Skeletal muscle cell (primary cell): ENCODE results near the gene DPP6.
"Not testable (repeated sequence)": the region's sequence is repeated elsewhere in the genome, so short reads cannot be mapped to it uniquely, and the experiment has no call there.

Experiments
- DNase-seq: peaks from one replicate; pipeline ENCODE4 v3.0.0-alpha.2; 2010; ENCODE audit warnings: low read depth
- H3K4me3 ChIP-seq: 2 replicates; pipeline ENCODE4 v1.5.1; 2011; ENCODE audit warnings: low read depth, mild to moderate bottlenecking, control low read depth, low read length, moderate library complexity

Gene DPP6

DNA sequence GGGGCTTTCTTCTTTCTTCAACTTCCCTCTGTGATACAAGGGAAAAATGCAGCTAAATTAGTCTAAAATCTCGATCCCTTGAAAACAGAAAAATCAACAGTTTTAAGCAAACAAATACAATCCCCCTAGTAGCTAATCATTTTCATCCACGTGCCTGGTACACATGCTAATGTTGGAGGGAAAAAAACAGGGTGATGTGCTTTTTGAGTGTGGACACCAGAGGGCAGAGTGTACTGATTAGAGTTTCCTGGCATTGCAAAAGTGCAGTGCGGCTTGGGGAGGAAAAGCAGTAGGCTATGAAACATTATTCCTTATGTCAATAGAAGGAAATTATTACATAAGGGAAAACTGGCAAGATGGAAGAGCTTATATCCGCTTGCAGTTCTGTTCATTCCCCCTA lies 19.6 kb downstream of the DPP6 start:
- not testable (repeated sequence) for DNase-seq, H3K4me3 ChIP-seq

DNA sequence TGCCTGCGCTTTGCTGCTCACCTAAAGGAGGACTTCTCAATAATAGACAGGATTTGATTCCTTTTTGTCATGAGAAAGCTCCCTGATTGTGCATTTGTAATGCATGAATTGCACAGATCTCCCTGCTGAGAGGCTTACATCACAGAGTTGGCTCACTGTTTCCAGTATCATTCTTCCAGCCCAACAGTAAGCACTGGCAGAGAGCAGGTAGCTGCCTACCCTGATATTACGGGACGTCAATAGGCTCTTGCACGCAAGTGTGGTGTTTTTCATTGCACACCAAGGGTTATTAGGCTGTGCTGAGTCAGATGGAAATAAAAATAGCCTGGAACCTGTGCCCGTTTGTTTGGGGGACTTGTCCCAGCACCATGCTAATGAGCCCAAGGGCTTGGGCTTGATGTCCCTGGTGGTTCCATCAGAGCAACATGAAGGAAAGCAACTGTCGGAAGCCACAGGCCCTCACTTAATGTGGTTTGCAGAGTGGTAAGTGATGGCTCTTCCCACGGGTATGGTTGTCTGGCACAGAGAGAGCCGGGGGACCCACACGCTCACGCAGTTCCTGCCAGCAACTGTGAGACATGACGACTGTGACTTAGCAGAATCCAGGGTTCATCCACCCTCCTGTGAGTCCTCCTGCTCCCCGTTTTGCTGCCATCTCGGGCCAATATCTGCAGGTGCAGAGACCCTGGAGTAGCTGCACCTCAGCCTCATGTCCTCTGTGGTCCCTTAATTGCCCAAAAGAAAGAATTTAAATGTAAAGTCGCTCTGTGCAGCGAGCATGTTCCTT lies 20.4 kb downstream of the DPP6 start:
- DNase-seq, H3K4me3 ChIP-seq: not testable (repeated sequence)

DNA sequence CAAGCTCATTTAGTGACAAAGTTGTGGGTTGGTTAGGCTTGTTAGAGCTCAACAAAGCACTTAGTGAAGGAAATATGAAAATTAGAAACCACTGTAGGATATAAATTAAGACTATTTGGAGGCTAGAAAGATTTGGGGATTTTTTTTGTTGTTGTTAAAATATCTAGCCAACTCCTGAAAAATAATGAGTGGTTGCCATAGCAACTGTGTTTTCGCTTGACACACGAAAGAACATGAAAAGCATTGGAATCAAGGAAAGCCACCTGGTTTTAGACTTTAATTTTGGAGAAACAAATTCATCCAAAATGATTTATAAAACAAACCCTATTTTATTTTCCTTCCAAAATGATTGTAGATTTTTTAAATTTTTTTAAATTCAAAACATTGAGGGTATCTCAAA lies 26.3 kb downstream of the DPP6 start:
- DNase-seq, H3K4me3 ChIP-seq: not testable (repeated sequence)

DNA sequence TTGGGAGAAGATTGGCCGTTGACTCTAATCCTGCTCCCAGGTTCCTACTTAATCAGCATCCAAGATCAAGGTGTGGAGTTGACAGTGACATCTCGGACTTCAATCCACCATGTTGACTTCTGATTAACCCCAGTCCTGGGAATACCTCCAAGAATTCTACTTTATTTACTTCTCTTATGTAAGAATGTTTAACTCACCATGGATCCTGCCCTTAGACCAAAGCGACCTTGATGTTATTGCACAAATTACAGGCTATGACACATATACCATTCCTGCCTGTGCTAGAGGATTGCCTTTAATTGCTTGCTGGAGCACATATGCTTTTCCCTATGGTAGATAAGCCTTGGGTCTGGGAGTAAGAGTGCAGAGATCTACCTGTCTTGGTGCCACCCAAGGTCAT lies 28.1 kb downstream of the DPP6 start:
- DNase-seq, H3K4me3 ChIP-seq: not testable (repeated sequence)

DNA sequence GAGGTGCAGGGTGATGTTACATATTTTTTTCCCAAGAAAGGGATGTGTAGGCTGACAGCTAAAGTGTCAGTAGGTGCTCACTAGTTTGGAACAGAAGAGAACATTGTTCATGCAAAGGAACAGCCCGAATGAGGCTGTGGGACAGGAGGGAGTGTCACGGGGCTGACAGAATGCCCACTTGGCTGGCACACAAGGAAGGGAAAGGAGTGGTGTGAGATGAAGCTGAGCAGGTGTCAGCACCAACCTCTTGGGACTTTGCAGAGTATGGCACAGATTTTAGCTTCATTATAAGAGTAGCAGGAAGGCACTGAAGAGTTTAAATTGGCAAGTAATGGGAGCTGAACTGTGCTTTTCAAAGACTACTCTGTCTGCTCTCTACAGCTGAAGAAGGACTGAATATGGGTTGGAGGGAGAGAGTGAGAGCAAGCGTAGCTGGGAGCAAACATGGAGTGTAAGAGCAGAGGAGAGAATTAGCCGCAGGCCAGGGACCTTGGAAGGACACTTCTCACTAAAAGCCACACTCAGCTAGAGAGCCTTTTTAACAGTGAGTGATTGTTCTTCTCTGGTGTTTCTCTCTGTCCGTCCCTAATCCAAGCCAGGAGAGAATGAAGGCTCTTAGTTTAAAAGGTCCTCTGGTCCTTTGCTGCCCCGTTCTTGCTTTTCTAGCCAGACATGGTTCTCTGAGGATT lies 35.0 kb downstream of the DPP6 start:
- not testable (repeated sequence) for H3K4me3 ChIP-seq, DNase-seq

DNA sequence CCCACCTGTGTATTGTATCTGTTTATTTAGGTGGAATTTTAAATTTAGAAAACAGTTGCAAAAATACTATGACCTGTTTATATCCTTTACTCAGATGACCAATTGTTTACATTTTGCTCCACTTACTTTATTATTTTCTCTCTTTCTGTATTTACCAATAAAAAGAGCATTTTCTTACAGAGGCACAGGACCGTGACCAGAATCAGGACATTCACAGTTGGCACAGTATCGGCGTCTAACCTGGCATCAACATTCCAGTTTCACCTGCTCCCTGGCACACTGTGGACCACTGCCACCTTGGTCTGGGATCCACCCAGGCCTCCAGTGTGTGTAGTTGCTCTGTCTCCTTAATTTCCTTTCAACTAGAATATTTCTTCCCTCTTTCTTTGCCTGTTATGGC lies 39.9 kb downstream of the DPP6 start:
- not testable (repeated sequence) for DNase-seq, H3K4me3 ChIP-seq

DNA sequence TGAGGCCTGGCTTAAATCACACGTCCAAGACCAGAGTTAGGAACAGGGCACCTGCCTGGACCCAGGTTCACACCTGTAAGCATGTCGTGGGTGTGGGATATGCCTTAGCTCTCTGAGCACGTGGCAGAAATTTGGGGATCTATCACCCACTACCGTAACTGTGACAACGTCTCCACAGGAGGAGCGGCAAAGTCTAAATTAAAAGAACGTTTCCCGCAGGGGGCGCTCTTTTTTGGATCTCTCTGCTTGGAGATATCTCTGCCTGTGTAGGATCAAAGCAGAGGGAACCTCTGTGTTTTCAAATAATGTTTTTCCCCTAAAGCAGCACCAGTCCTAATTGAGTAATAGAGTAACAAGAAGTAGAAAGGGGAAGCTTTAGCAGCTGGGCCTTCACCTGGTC lies 43.0 kb downstream of the DPP6 start:
- not testable (repeated sequence) for DNase-seq, H3K4me3 ChIP-seq

DNA sequence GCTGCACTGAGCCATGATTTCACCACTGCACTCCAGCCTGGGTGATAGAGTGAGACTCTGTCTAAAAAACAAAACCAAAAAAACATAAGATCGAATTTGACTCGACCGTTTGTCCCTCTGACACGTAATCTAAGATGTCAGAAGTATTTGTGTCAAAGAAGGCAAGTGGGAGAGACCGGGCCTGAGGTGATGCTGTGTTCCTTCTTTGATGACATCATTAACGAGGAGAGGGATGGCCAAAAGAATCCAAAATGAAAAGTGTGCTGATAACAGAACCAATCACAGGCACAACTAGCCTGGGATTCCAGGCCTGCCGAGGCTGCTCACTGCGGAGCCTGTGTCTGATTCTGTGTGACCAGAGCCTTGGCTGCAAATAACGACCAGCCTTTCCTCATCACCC lies 52.9 kb downstream of the DPP6 start:
- not testable (repeated sequence) for H3K4me3 ChIP-seq, DNase-seq

DNA sequence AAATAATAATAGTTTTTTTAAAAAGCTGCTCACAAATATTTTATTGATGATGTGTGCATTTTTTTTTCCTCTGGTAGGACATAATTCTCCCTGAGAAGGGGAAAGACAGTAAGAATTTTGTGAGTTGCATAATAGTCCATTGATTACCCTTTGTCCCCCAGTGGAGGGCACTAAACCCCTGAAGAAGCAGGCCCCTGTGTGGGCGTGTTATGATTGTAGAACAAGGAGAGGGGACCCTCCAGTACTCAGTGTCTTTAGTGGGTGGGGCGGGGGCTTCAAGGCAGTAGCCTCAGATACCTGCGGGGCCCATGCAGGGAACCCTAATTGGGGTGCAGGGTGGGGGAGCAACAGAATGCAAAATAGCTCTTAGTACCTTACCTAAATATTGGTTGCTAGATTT lies 57.4 kb downstream of the DPP6 start:
- H3K4me3 ChIP-seq, DNase-seq: not testable (repeated sequence)

DNA sequence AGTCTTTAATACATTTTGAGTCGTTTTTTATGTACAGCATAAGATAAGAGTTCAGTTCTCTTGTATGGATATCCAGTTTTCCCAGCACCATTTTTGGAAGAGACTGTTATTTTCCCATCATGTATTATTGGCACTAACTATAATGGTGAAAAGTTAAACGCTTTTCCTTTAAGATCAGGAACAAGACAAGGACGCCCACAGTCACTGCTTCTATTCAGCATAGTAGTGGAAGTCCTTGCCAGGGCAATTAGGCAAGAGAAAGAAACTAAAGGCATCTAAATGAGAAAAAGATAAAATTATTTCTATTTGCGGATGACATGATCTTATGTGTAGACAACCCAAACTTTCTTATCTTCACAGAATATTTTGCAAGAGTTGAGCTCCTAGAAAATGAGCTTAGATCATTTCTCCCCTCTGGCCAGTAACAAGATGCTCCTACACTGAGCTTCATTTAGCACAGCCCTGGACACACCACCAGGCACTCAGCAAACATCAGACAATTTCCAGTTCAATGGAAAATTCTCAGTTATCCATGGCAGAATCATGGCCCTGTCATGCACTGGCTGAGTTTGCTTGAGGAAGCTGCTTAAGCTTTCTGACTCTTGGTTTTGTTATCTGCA lies 61.6 kb downstream of the DPP6 start:
- not testable (repeated sequence) for H3K4me3 ChIP-seq, DNase-seq

DNA sequence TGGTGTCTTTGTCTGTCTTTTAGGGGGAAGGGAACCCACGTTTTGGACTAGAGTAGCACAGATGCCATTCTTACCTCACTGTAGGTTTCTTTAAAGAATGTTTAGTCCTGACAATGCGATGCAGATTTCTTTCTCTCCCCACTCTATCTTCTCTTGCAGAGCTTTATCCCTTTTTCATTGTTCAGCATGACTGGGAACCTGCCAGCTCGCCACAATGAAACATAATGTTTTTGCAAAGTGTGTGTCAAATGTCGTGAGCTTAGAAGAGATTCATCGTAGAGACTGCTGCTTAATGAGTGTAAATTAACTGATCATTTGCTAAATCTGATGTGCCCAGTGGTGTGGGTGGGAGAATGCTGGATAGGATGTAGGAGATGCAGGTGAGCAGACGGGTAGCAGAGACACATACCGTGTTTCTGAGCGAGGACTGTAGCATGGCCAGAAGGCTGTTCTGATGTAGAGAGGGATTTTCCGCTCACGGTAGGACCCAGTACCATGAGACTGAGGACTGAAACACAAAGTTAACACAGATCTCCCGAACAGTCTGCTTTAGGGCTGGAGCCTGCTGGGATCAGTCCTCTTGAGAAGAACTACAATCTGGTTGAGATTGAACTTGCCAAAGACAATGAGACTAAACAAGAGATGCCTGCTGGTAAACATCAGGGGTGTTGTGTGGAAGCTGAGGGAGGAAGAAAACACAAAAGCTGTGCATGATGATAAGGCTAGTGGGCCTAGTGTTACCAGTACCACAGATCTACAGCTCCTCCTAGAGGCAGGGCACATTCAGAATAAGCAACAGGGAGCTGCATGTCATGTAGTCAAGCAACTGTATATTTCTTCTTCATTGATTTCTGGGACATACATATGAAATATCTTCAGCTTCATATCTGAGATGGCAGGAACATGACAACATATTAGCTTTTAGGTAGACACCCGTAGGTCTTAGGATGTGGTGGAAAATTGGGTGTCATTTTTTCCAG lies 65.5 kb downstream of the DPP6 start:
- not testable (repeated sequence) for H3K4me3 ChIP-seq, DNase-seq

DNA sequence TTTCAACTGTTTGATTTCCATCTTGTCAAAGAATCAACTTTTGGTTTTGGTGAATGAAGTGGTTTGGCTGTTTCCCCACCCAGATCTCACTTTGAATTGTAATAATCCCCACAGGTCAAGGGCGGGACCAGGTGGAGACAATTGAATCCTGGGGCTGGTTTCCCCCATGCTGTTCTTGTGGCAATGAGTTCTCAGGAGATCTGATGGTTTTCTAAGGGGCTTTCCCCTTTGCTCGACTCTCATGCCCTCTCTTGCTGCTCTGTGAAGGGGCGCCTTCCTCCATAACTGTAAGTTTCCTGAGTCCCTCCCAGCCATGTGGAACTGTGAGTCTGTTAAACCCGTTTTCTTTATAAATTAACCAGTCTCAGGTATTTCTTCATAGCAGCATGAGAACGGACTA lies 68.6 kb downstream of the DPP6 start:
- not testable (repeated sequence) for H3K4me3 ChIP-seq, DNase-seq

DNA sequence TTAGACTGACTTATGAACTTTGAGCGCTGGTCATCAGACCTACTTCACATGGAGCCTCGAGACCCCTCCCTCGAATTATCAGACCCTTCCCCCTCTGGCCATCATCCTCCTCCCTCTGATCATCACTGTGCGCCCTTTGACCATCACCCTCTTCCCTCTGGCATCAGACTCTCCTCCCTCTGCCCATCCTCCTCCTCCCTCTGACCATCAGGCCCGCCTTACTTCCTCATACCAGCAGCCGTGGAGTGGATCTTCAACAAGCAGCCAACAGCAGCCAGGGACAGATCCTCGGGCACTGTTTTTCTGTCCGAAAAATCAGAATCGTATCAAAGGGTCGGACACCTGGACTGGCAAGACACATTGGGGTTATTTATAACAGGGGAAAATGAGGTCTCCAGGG lies 70.5 kb downstream of the DPP6 start:
- not testable (repeated sequence) for DNase-seq, H3K4me3 ChIP-seq

DNA sequence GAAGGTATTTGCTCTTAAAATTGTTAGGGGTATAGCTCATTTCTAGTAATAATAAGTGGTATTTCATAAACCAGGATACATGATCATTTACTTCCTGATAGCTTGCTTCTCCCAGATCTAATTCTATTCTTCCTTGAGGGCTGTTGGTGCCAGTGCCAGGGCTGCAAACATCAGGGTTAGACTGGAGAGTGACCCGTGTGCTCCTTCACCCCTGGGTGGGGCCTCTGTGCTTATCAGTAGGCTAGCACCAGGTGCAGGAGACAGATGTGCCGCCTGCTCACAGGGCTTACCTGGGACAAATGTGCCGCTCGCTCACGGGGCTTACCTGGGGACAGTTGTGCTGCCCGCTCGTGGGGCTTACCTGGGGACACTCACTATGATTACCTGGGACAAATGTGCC lies 71.2 kb downstream of the DPP6 start:
- DNase-seq, H3K4me3 ChIP-seq: not testable (repeated sequence)

DNA sequence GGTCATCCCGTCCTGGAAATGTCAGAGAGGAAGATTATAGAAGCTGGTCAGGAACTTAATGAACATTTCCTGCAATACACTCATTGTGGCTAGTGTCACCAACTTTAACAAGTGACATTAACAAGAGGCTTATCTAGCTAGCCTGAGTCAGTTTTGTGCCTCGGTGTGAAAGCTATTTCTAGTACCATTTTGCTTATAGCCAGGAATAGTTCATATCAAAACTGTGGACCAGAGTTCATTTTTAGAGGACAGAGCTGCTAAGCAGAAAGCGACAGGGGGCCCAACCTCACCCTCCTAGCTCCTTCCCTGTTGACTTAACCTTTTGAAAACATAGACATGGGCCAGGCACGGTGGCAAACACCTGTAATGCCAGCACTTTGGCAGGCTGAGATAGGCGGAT lies 76.9 kb downstream of the DPP6 start:
- DNase-seq, H3K4me3 ChIP-seq: not testable (repeated sequence)

DNA sequence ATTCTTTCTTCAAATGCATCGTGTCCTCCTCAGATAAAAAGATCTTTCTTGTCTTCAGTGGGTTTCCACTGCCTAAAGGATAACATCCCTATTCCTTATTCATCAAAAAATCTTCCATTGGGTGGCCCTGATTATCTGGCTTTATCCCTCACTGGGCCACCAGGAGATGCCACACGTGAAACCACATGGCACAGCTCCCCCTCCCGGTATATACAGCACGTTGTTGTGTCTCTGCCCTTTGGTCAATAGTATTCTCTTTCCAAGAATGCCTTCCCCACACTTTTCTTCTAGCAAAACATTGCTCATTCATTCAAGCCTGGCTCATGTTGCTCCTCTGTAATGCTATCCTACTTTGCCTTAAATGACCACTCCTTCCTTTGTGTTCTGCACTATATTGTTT lies 80.4 kb downstream of the DPP6 start:
- not testable (repeated sequence) for H3K4me3 ChIP-seq, DNase-seq

DNA sequence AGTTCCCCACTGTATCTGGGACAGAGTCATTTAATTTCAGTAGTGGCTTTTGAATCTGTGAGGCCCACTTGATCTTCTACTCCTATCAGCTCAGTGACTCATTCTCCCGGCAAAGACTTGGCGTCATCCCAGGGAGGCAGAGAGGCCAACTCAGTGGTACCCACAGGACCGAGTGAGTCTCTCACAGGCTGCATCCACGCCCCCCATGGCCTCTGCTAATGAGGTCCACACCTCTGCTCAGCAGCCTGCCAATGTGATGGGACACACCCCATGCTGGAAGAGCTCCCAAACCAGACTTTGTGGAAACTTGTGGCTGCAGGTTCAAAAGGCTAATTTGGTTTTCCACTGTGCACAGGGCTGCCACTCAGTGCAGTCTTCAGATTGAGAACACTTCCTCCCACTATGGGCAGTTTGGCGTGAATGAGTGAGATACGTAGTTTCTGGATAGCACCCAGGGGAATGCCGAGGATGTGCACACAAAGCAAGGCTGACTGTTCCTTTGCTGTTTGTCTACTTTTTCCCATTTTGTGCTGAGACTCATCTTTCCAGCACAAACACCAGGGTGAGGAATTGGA lies 81.6 kb downstream of the DPP6 start:
- not testable (repeated sequence) for H3K4me3 ChIP-seq, DNase-seq

DNA sequence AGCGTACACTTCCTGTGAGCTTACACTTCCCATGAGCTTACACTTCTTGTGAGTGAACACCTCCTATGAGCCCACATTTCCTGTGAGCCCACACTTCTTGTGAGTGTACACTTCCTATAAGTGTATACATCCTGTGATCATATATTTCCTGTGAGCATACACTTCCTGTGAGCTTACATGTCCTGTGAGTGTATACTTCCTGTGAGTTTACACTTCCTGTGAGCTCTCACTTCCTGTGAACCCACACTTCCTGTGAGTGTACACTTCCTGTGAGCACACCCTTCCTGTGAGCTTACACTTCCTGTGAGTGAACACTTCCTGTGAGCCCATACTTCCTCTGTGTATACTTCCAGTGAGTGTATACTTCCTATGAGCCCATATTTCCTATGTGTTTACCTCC lies 82.5 kb downstream of the DPP6 start:
- DNase-seq, H3K4me3 ChIP-seq: not testable (repeated sequence)

DNA sequence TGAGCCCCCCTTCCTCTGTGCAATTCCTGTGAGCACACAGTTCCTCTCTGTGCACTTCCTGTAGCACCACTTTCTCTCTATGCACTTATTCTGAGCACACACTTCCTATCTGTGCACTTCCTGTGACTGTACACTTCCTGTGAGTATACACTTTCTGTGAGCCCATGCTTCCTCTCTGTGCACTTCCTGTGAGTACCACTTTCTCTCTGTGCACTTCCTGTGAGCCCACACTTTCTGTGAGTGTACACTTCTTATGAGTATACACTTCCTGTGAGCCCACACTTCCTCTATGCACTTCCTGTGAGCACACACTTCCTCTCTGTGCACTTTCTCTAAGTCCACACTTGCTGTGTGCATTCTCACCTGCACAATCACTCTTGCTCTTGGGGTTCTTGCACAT lies 83.4 kb downstream of the DPP6 start:
- not testable (repeated sequence) for H3K4me3 ChIP-seq, DNase-seq
